Spleen (tissue), 11 donors: ENCODE data around the gene DBNDD1. TPM values are rescaled to one million over a fixed set of nuclear protein-coding genes. Genes with fewer than 3 reads are reported as not detected.
"Not testable (repeated sequence)": the region's sequence is repeated elsewhere in the genome, so short reads cannot be mapped to it uniquely, and the experiment has no call there.

Experiments
- DNase-seq: peaks from one replicate; pipeline ENCODE4 v3.0.0-alpha.2; 2020
- H3K27ac ChIP-seq, 8 donors: fragments of 200-600 bp; sonication (generic) in 7 of 8; 1 replicate in 4 of 8; 2 replicates in 4 of 8; pipeline versions ENCODE4 v1.5.0 to v1.8.0; 2016 to 2021; ENCODE audit warnings: inconsistent platforms in 4 of 8, mild to moderate bottlenecking in 4 of 8, moderate library complexity in 1 of 8
- H3K27me3 ChIP-seq, 7 donors: fragments of 200-600 bp; sonication (generic) in 6 of 7; replicated peaks in 1 of 7; 1 replicate in 4 of 7; 2 replicates in 3 of 7; pipeline versions ENCODE4 v1.5.0 to v1.8.0; 2016 to 2021; ENCODE audit warnings: inconsistent platforms in 3 of 7, mild to moderate bottlenecking in 1 of 7
- H3K36me3 ChIP-seq, 6 donors: fragments of 200-600 bp; sonication (generic) in 5 of 6; 1 replicate in 4 of 6; 2 replicates in 2 of 6; pipeline versions ENCODE4 v1.5.0 to v1.8.0; 2016 to 2021; ENCODE audit warnings: inconsistent platforms in 2 of 6
- H3K4me1 ChIP-seq, 6 donors: fragments of 200-600 bp; sonication (generic) in 5 of 6; 1 replicate in 3 of 6; 2 replicates in 3 of 6; pipeline versions ENCODE4 v1.5.0 to v1.8.0; 2016 to 2021; ENCODE audit warnings: inconsistent platforms in 3 of 6
- H3K4me3 ChIP-seq, 8 donors: fragments of 200-600 bp; sonication (generic) in 7 of 8; 1 replicate in 4 of 8; 2 replicates in 4 of 8; pipeline versions ENCODE4 v1.5.0 to v1.8.0; 2016 to 2021; ENCODE audit warnings: inconsistent platforms in 4 of 8, mild to moderate bottlenecking in 4 of 8, moderate library complexity in 2 of 8
- H3K9me3 ChIP-seq, 8 donors: fragments of 200-600 bp; sonication (generic) in 7 of 8; 1 replicate in 4 of 8; 2 replicates in 4 of 8; pipeline versions ENCODE4 v1.5.0 to v1.8.0; 2016 to 2021; ENCODE audit warnings: inconsistent platforms in 4 of 8
- CTCF ChIP-seq, 11 experiments: fragments of 200-600 bp in 7 of 11; fragments of 450-650 bp in 4 of 11; sonication (generic) in 4 of 11; IDR thresholded peaks in 8 of 11; conservative IDR thresholded peaks in 3 of 11; 1 replicate in 7 of 11; 2 replicates in 4 of 11; pipeline versions ENCODE4 v1.4.0 to v1.8.0; 2016 to 2021; ENCODE audit warnings: antibody characterized with exemption in 11 of 11, inconsistent platforms in 4 of 11, mild to moderate bottlenecking in 1 of 11
- POLR2A ChIP-seq, 3 donors: fragments of 450-650 bp; IDR thresholded peaks; one replicate each; pipeline ENCODE4 v1.5.1; 2017; ENCODE audit warnings: antibody characterized with exemption in 3 of 3, mild to moderate bottlenecking in 1 of 3
- POLR2AphosphoS5 ChIP-seq, 3 donors: sonication (generic); formaldehyde crosslinking; IDR thresholded peaks; one replicate each; pipeline ENCODE4 v1.5.1; 2017; ENCODE audit warnings: antibody characterized with exemption in 3 of 3
- WGBS, 5 donors: extraction: QIAGEN DNeasy Blood & Tissue Kit in 3 of 5; methylation state at CpG; one replicate each; pipeline versions ENCODE4 v1.1.5 to v1.1.7; 2013 to 2018; 5-methylcytosine and 5-hydroxymethylcytosine counted together
- intact Hi-C: fragments of 100-400 bp; cut with DNase I; formaldehyde crosslinking; loops from one replicate; pipeline ENCODE4 v1.15.0; 2023; ENCODE audit warnings: low total_unique reads
- polyA plus RNA-seq, 3 donors: library from polyadenylated mRNA; stranded (reverse); fragments of 200-250 nt; gene quantifications; one replicate each; pipeline ENCODE4 v1.2.1, GENCODE V29; 2013
- total RNA-seq, 7 donors: library from RNA; depleted of rRNA in 3 of 7; stranded (reverse); fragments of >200 nt in 3 of 7; fragmentation: NEBNext Ultra II Directional in 4 of 7; extraction: Animal tissue kit (Norgen Biotek cat#: 25700) in 4 of 7; gene quantifications; one replicate each; pipeline versions ENCODE4 v1.1.0 to v1.2.1, GENCODE V29; 2016 to 2021
- donor health status: healthy with polysubstance abuse.
- donor health status: DM: no; HTN: no; CAD: no; lungs with moderate emphysema.
- donor health status: DM: no; HTN: no; CAD: no.
- donor health status: Bipolar disorder and iron deficiency.
- donor health status: healthy.
- donor health status: DM: no; HTN: no; CAD: no.
- donor health status: DM: yes; HTN: yes; CAD: no.

Gene DBNDD1
- total and polyA plus RNA-seq, 10 donors, result 0.66 to 3.7 (median 1.7) TPM

GRCh38 chr16:89969741-89970410 is 49.4 kb downstream of the DBNDD1 start:
- H3K27me3 ChIP-seq, result no peaks in the 10 kb centered on the region
- no peaks in the 10 kb centered on the region for H3K9me3 ChIP-seq
- peak overlapping the region in 4 of 8 donors; percentile 6 to 51 (median 18) for H3K27ac ChIP-seq
- no peak for DNase-seq
- intact Hi-C loops, result no loop called here
- TF ChIP-seq POLR2A (IDR thresholded peaks at IDR 0.05) (no peak), CTCF (IDR thresholded peaks at IDR 0.05 in 8 of 11, conservative IDR thresholded peaks at IDR 0.05 in 3 of 11) (no peak), POLR2AphosphoS5 (IDR thresholded peaks at IDR 0.05) (no peak)
- H3K4me3 ChIP-seq, result no peak overlapping the region
- WGBS, 5 donors, result 63 to 76% (median 70%) methylated on average over 6 of the region's 6 CpGs
- peaks cover 0 to 32% (median 12%) of the 10 kb centered on the region in 6 donors for H3K36me3 ChIP-seq
- peaks cover 25 to 62% (median 42%) of the 10 kb centered on the region in 6 donors for H3K4me1 ChIP-seq

DNA sequence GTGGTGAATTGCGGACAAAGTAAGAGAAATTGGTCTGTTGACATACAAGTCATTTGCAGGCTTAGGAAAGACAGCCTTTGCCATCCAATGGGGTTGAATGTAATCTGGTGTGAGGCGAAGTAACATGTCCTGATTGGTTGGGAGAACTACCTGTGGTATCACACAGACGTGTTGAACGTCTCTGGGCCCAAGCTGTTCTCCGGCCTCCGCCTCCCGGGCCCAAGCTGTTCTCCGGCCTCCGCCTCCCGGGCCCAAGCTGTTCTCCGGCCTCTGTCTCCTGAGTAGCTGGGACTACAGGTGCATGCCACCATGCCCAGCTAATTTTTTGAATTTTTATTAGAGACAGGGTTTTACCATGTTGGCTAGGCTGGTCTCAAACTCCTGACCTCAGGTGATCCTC is 51.2 kb downstream of the DBNDD1 start:
- DNase-seq, H3K4me3 ChIP-seq, intact Hi-C loops, H3K9me3 ChIP-seq, H3K27me3 ChIP-seq: not testable (repeated sequence)
- H3K27ac ChIP-seq, result peak overlapping the region in 2 of 8 donors; percentile 39 to 46
- peaks cover 0 to 50% (median 20%) of the 10 kb centered on the region in 6 donors for H3K36me3 ChIP-seq
- peaks cover 12 to 44% (median 25%) of the 10 kb centered on the region in 6 donors for H3K4me1 ChIP-seq
- WGBS, 5 donors, result 88 to 96% (median 92%) methylated on average over 11 of the region's 11 CpGs

GRCh38 chr16:89967436-89967835 is 51.8 kb downstream of the DBNDD1 start:
- DNase-seq, H3K9me3 ChIP-seq, H3K4me3 ChIP-seq, H3K27me3 ChIP-seq, intact Hi-C loops: not testable (repeated sequence)
- Histone ChIP-seq H3K36me3 (peaks cover 0 to 56% (median 20%) of the 10 kb centered on the region in 6 donors), H3K4me1 (peaks cover 11 to 42% (median 23%) of the 10 kb centered on the region in 6 donors), H3K27ac (peak overlapping the region in 3 of 8 donors; percentile 13 to 46 (median 39))
- 49 to 84% (median 73%) methylated on average over 5 of the region's 5 CpGs for WGBS, 5 donors

DNA sequence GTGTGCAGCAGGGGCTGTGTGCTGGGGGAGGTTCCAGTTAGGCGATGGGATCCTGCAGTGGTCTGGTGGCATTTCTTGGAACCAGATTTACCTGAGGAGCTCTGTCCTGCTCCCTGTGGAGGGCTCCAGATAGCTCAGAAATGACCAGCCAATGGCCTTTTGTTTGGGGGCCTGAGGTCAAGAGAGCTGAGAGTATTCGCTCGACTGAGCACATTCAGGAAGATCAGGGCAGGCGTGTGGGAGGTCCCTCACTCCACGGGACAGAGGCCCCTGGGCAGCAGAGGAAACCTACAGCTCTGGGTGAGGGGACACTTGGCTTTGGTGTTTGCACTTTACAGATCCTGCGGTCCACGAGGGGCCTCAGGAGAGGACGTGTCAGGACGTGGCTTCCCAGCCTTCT is 52.5 kb downstream of the DBNDD1 start:
- H3K27ac ChIP-seq, result peak overlapping the region in 3 of 8 donors; percentile 13 to 46 (median 39)
- peaks cover 8 to 38% (median 21%) of the 10 kb centered on the region in 6 donors for H3K4me1 ChIP-seq
- H3K9me3 ChIP-seq, result no peaks in the 10 kb centered on the region
- peaks cover 0 to 63% (median 21%) of the 10 kb centered on the region in 6 donors for H3K36me3 ChIP-seq
- H3K4me3 ChIP-seq, result no peak overlapping the region
- no peaks in the 10 kb centered on the region for H3K27me3 ChIP-seq
- TF ChIP-seq POLR2A (IDR thresholded peaks at IDR 0.05), result no peak
- no peak for TF ChIP-seq CTCF (IDR thresholded peaks at IDR 0.05 in 8 of 11, conservative IDR thresholded peaks at IDR 0.05 in 3 of 11)
- WGBS, 5 donors, result 76 to 89% (median 85%) methylated on average over 6 to 9 of the region's 9 CpGs
- DNase-seq, result no peak
- intact Hi-C loops, result no loop called here

- Histone ChIP-seq H3K27me3 (no peaks in the 10 kb centered on the region), H3K4me3 (no peak overlapping the region), H3K27ac (no peak overlapping the region), H3K36me3 (peaks cover 0 to 74% (median 24%) of the 10 kb centered on the region in 6 donors), H3K4me1 (peaks cover 0 to 27% (median 9%) of the 10 kb centered on the region in 6 donors), H3K9me3 (no peaks in the 10 kb centered on the region)
- 87 to 93% (median 92%) methylated on average over 16 to 30 of the region's 30 CpGs for WGBS, 5 donors
- TF ChIP-seq POLR2AphosphoS5 (IDR thresholded peaks at IDR 0.05) (no peak), POLR2A (IDR thresholded peaks at IDR 0.05) (no peak), CTCF (IDR thresholded peaks at IDR 0.05 in 8 of 11, conservative IDR thresholded peaks at IDR 0.05 in 3 of 11) (no peak)
- intact Hi-C loops, result no loop called here
- DNase-seq, result no peak
Observed at GRCh38 chr16:89965447-89966225, 53.6 kb downstream of the DBNDD1 start.
